Muscle of leg (tissue), 11 donors: ENCODE data around the gene TAF1B. TPM values are rescaled to one million over a fixed set of nuclear protein-coding genes. Genes with fewer than 3 reads are reported as not detected.

Source experiments
- DNase-seq: peaks from one replicate; pipeline ENCODE4 v3.0.0; 2013
- H3K27ac ChIP-seq: one replicate; pipeline ENCODE4 v1.5.1; 2013; ENCODE audit warnings: mild to moderate bottlenecking, low read length, control low read depth
- H3K27me3 ChIP-seq: one replicate; pipeline ENCODE4 v1.6.1; 2013; ENCODE audit warnings: low read length; ENCODE audit not compliant: control insufficient read depth, insufficient read depth
- H3K36me3 ChIP-seq: one replicate; pipeline ENCODE4 v1.6.1; 2013; ENCODE audit warnings: low read length; ENCODE audit not compliant: control insufficient read depth, insufficient read depth
- H3K4me1 ChIP-seq: one replicate; pipeline ENCODE4 v1.6.1; 2013; ENCODE audit warnings: low read length; ENCODE audit not compliant: control insufficient read depth, insufficient read depth
- H3K4me3 ChIP-seq: one replicate; pipeline ENCODE4 v1.5.1; 2013; ENCODE audit warnings: low read length, control low read depth
- H3K9me3 ChIP-seq: replicated peaks from 2 replicates; pipeline ENCODE4 v1.6.1; 2013; ENCODE audit warnings: low read depth, low read length; ENCODE audit not compliant: control insufficient read depth
- WGBS: methylation state at CpG from one replicate; pipeline ENCODE4 v1.1.5; 2013; ENCODE audit warnings: missing lambda C conversion rate; ENCODE audit not compliant: insufficient coverage; 5-methylcytosine and 5-hydroxymethylcytosine counted together
- polyA plus RNA-seq, 8 donors: library from polyadenylated mRNA; unstranded; fragments of 120-200 nt; gene quantifications; one replicate each; pipeline versions ENCODE4 v1.2.1 to v1.2.3, GENCODE V29; 2013; ENCODE audit warnings: inconsistent platforms in 1 of 8, low replicate concordance in 1 of 8; ENCODE audit not compliant: insufficient read length in 8 of 8, insufficient read depth in 1 of 8
- total RNA-seq: library from RNA; stranded (reverse); fragments of 120-200 nt; gene quantifications from one replicate; pipeline ENCODE4 v1.2.4, GENCODE V29; 2013

TAF1B gene
- total and polyA plus RNA-seq, 9 donors, result 8.4 to 15.5 (median 11.3) TPM

- WGBS, result 92% methylated on average over 2 of the region's 4 CpGs
- Histone ChIP-seq H3K4me3 (no peak overlapping the region), H3K27me3 (peaks cover 2% of the 10 kb centered on the region), H3K4me1 (no peaks in the 10 kb centered on the region), H3K27ac (no peak overlapping the region), H3K9me3 (no peaks in the 10 kb centered on the region), H3K36me3 (peaks cover 2% of the 10 kb centered on the region)
- DNase-seq, result no peak
Observed at GRCh38 chr2:9937258-9937657, 94.0 kb downstream of the TAF1B start.

DNA sequence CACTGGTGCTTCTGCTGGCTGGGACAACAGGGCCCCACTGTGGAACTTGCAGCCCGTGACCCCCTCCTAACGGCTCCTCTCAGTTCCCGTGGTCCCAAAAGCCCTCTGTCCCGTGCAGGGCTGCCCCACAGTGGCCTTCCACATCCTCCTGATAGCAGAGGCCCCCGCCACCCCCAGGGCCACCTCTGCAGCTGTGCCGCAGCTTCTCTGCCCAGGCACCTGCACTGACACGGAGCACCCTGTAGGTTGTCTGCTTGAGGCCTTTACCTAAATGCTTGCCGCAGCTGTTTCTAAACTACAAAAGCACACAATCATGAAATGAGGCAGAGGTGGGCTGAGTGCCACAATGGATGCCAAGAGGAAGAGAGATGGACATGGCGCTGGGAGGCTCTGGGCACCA lies 94.7 kb downstream of the TAF1B start:
- Histone ChIP-seq H3K36me3 (peaks cover 2% of the 10 kb centered on the region), H3K9me3 (no peaks in the 10 kb centered on the region), H3K4me1 (no peaks in the 10 kb centered on the region), H3K27ac (no peak overlapping the region), H3K27me3 (peaks cover 2% of the 10 kb centered on the region), H3K4me3 (no peak overlapping the region)
- DNase-seq, result no peak
- 64% methylated on average over 6 of the region's 9 CpGs for WGBS

GRCh38 chr2:9939587-9940485 lies 96.6 kb downstream of the TAF1B start:
- peaks cover 2% of the 10 kb centered on the region for H3K36me3 ChIP-seq
- no peaks in the 10 kb centered on the region for H3K4me1 ChIP-seq
- no peaks in the 10 kb centered on the region for H3K9me3 ChIP-seq
- no peak overlapping the region for H3K4me3 ChIP-seq
- 49% methylated on average over 2 of the region's 9 CpGs for WGBS
- peaks cover 9% of the 10 kb centered on the region for H3K27me3 ChIP-seq
- DNase-seq, result no peak
- H3K27ac ChIP-seq, result no peak overlapping the region

GRCh38 chr2:9941196-9941995 lies 98.1 kb downstream of the TAF1B start:
- H3K36me3 ChIP-seq, result no peaks in the 10 kb centered on the region
- no peak overlapping the region for H3K27ac ChIP-seq
- peaks cover 16% of the 10 kb centered on the region for H3K27me3 ChIP-seq
- 33% methylated on average over 5 of the region's 13 CpGs for WGBS
- H3K4me3 ChIP-seq, result no peak overlapping the region
- DNase-seq, result no peak
- no peaks in the 10 kb centered on the region for H3K9me3 ChIP-seq
- no peaks in the 10 kb centered on the region for H3K4me1 ChIP-seq

GRCh38 chr2:9941996-9942390 lies 98.7 kb downstream of the TAF1B start:
- Histone ChIP-seq H3K4me1 (no peaks in the 10 kb centered on the region), H3K27me3 (peaks cover 20% of the 10 kb centered on the region), H3K9me3 (no peaks in the 10 kb centered on the region), H3K27ac (no peak overlapping the region), H3K4me3 (no peak overlapping the region), H3K36me3 (no peaks in the 10 kb centered on the region)
- no peak for DNase-seq
- WGBS, result 46% methylated on average over 5 of the region's 6 CpGs

GRCh38 chr2:9944330-9944758 lies 101.1 kb downstream of the TAF1B start:
- peaks cover 25% of the 10 kb centered on the region for H3K27me3 ChIP-seq
- H3K9me3 ChIP-seq, result no peaks in the 10 kb centered on the region
- H3K4me1 ChIP-seq, result no peaks in the 10 kb centered on the region
- no peak for DNase-seq
- 66% methylated on average over 3 of the region's 3 CpGs for WGBS
- no peaks in the 10 kb centered on the region for H3K36me3 ChIP-seq
- H3K4me3 ChIP-seq, result no peak overlapping the region
- H3K27ac ChIP-seq, result no peak overlapping the region

DNA sequence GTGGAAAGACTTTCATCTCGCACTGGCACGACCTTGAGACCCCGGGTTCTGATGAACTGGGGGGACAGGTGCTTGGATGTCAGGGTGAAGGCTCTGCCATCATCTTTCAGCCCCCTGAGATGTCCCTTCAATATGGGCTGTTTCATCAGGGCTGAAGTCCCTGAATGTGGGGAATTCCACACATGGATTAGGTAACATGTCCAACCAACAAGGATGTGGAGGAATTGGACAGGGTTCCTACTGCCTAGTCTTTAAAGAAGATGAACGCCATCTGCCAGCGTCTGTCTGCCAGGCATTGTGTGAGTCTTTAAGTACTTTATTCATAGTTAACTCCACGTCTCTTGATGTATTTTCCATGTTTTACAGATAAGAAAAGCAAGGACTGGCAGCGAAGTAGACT lies 102.3 kb downstream of the TAF1B start:
- H3K27me3 ChIP-seq, result peaks cover 34% of the 10 kb centered on the region
- no peak overlapping the region for H3K4me3 ChIP-seq
- H3K27ac ChIP-seq, result no peak overlapping the region
- 93% methylated on average over 3 of the region's 7 CpGs for WGBS
- H3K36me3 ChIP-seq, result no peaks in the 10 kb centered on the region
- no peaks in the 10 kb centered on the region for H3K4me1 ChIP-seq
- H3K9me3 ChIP-seq, result no peaks in the 10 kb centered on the region
- DNase-seq, result no peak

DNA sequence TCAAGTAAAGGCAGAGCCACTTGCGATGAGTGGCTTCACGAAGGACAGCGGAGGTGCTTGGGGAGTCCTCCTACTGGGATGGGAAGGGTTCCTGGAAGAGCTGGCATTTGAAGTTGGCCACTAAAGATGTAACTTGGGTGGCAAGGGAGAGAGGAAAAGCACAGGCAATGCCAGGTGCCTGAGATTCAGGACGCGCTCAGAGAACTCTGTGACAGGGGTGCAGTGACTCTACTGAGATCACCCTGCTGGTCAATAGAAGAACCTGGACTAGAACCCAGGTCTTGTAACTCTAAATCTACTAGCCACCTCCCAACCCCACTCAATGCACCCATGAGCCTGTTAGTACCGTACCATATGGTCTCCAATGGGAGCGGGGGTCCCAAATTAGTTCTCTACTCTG lies 102.8 kb downstream of the TAF1B start:
- no peak for DNase-seq
- Histone ChIP-seq H3K36me3 (no peaks in the 10 kb centered on the region), H3K4me1 (no peaks in the 10 kb centered on the region), H3K27ac (no peak overlapping the region), H3K4me3 (no peak overlapping the region), H3K9me3 (no peaks in the 10 kb centered on the region), H3K27me3 (peaks cover 35% of the 10 kb centered on the region)
- 74% methylated on average over 6 of the region's 7 CpGs for WGBS

- Histone ChIP-seq H3K4me3 (no peak overlapping the region), H3K27ac (no peak overlapping the region), H3K4me1 (no peaks in the 10 kb centered on the region), H3K27me3 (peaks cover 35% of the 10 kb centered on the region), H3K36me3 (no peaks in the 10 kb centered on the region), H3K9me3 (no peaks in the 10 kb centered on the region)
- DNase-seq, result no peak
- WGBS, result 63% methylated on average over 2 of the region's 5 CpGs
Observed at GRCh38 chr2:9946818-9947217, 103.5 kb downstream of the TAF1B start.

GRCh38 chr2:9948721-9949120 lies 105.4 kb downstream of the TAF1B start:
- Histone ChIP-seq H3K4me1 (no peaks in the 10 kb centered on the region), H3K4me3 (no peak overlapping the region), H3K27me3 (peaks cover 41% of the 10 kb centered on the region), H3K9me3 (no peaks in the 10 kb centered on the region), H3K36me3 (no peaks in the 10 kb centered on the region), H3K27ac (no peak overlapping the region)
- no peak for DNase-seq
- 71% methylated on average over 6 of the region's 6 CpGs for WGBS
